Panc1 (cell line): ENCODE data around the gene GNAO1. TPM values are rescaled to one million over a fixed set of nuclear protein-coding genes. Genes with fewer than 3 reads are reported as not detected.

Source experiments
- ATAC-seq: fragments of 200-7000 bp; cut with Tn5 transposase; 2 replicates; pipeline ENCODE4 v1.9.1; 2020; ENCODE audit warnings: mild to moderate bottlenecking, moderate library complexity
- BruUV-seq: library from RNA; stranded (reverse); fragments of 400-500 nt; replicated peaks from 2 replicates; lab custom pipeline; 2021; lab: Mats Ljungman, UMichigan
- CTCF ChIA-PET: fragments of 300-600 bp; sonication (Branson Sonifier 250); formaldehyde crosslinking; loops from one replicate; lab custom pipeline; 2022; ENCODE audit warnings: antibody characterized with exemption; lab: Charles Lee
- POLR2A ChIA-PET: fragments of 300-600 bp; sonication (Branson Sonifier 250); formaldehyde crosslinking; loops from one replicate; lab custom pipeline; 2022; ENCODE audit warnings: antibody characterized with exemption; lab: Charles Lee
- DNase-seq: peaks from one replicate; pipeline ENCODE4 v3.0.0-alpha.2; 2010; ENCODE audit warnings: low read depth, low spot score
- H3K27ac ChIP-seq: 2 replicates; pipeline ENCODE4 v1.5.1; 2011; ENCODE audit warnings: mild to moderate bottlenecking, low read length, inconsistent platforms
- H3K27me3 ChIP-seq: fragments of 200-500 bp; sonication (Bioruptor generic); 2 replicates; pipeline ENCODE4 v1.6.0; 2014; ENCODE audit warnings: low read length, inconsistent platforms; ENCODE audit not compliant: control insufficient read depth, insufficient read depth
- H3K36me3 ChIP-seq: fragments of 200-500 bp; sonication (Bioruptor generic); 2 replicates; pipeline ENCODE4 v1.5.1; 2014; ENCODE audit warnings: inconsistent platforms, mild to moderate bottlenecking, low read length, moderate library complexity; ENCODE audit not compliant: control insufficient read depth, insufficient read depth
- H3K4me1 ChIP-seq: 2 replicates; pipeline ENCODE4 v1.5.1; 2011; ENCODE audit warnings: inconsistent platforms, mild to moderate bottlenecking, low read length, moderate library complexity; ENCODE audit not compliant: control insufficient read depth, insufficient read depth
- H3K4me3 ChIP-seq, 2 experiments: 2 replicates each; pipeline ENCODE4 v1.5.1; 2011 to 2012; ENCODE audit warnings: low read depth in 2 of 2, low read length in 2 of 2, mild to moderate bottlenecking in 2 of 2, inconsistent platforms in 1 of 2, moderate library complexity in 1 of 2
- H3K9me3 ChIP-seq: fragments of 200-500 bp; sonication (Bioruptor generic); 2 replicates; pipeline ENCODE4 v1.5.1; 2014; ENCODE audit warnings: low read depth, mild to moderate bottlenecking, inconsistent platforms, low read length, moderate library complexity; ENCODE audit not compliant: control insufficient read depth, insufficient read depth
- POLR2AphosphoS5 ChIP-seq: IDR thresholded peaks from 2 replicates; pipeline ENCODE4 v1.6.1; 2012; ENCODE audit warnings: mild to moderate bottlenecking, low read depth, low read length, moderate library complexity
- SIN3A ChIP-seq: IDR thresholded peaks from 2 replicates; pipeline ENCODE4 v1.6.1; 2012; ENCODE audit warnings: low read depth, mild to moderate bottlenecking, low read length, moderate library complexity, borderline replicate concordance; ENCODE audit not compliant: insufficient read depth
- TCF7L2 ChIP-seq: IDR thresholded peaks from 2 replicates; pipeline ENCODE4 v1.6.1; 2011; ENCODE audit warnings: mild to moderate bottlenecking, low read depth, low read length, inconsistent platforms
- in situ Hi-C: cut with HindIII; loops from 2 replicates; pipeline ENCODE4 v1.10.0; 2016; ENCODE audit warnings: low sequenced_read_pairs, low pct_unique_long_range_greater_than_20kb
- intact Hi-C: fragments of 100-400 bp; cut with micrococcal nuclease; formaldehyde crosslinking; loops from one replicate; pipeline ENCODE4 v1.10.0; 2022; ENCODE audit not compliant: unreplicated experiment
- total RNA-seq: library from RNA; stranded (reverse); gene quantifications from one replicate; pipeline ENCODE4 v1.2.1, GENCODE V29; 2021; ENCODE audit not compliant: unreplicated experiment
- TF ChIP-seq, protein P1 (sequence below), 2 experiments: IDR thresholded peaks; 2 replicates each; pipeline ENCODE4 v1.6.1; 2011 to 2012; ENCODE audit warnings: low read depth in 2 of 2, control low read depth in 1 of 2, low read length in 1 of 2, mild to moderate bottlenecking in 1 of 2, moderate library complexity in 1 of 2; ENCODE audit not compliant: insufficient read depth in 1 of 2
- TF ChIP-seq, protein P2 (sequence below): fragments of 450-650 bp; IDR thresholded peaks from 2 replicates; pipeline ENCODE4 v1.5.1; 2017; ENCODE audit warnings: mild to moderate bottlenecking

The GNAO1 gene
- total RNA-seq, 1 experiment from 2014 or later, result 33.4 TPM

DNA sequence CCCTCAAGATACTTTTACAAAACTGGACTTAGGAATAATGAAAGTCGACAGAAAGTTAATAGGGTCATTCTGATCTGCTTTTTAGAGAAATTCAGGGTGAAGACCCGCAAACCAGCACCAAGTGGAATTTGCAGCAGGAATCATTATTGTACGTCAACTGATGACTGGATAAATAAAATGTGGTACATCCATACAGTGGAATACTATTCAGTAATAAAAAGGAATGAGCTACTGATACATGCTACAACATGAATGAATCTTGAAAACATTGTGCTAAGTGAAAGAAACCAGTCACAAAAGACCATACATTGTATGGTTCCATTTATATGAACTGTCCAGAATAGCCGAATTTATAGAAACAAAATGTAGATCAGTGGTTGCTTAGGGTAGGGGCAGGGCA lies 83.1 kb downstream of the GNAO1 start:
- no peaks in the 10 kb centered on the region for H3K27me3 ChIP-seq
- H3K27ac ChIP-seq, result no peak overlapping the region
- DNase-seq (no peak), ATAC-seq (no peak)
- no peak overlapping the region for H3K4me3 ChIP-seq
- no peak for TF ChIP-seq POLR2AphosphoS5
- CTCF ChIA-PET, result no interaction called here
- POLR2A ChIA-PET, result no interaction called here
- H3K4me1 ChIP-seq, result no peaks in the 10 kb centered on the region
- BruUV-seq, result no TSS peak
- no peaks in the 10 kb centered on the region for H3K9me3 ChIP-seq
- intact Hi-C loops (no loop called here), in situ Hi-C loops (no loop called here)
- no peaks in the 10 kb centered on the region for H3K36me3 ChIP-seq

DNA sequence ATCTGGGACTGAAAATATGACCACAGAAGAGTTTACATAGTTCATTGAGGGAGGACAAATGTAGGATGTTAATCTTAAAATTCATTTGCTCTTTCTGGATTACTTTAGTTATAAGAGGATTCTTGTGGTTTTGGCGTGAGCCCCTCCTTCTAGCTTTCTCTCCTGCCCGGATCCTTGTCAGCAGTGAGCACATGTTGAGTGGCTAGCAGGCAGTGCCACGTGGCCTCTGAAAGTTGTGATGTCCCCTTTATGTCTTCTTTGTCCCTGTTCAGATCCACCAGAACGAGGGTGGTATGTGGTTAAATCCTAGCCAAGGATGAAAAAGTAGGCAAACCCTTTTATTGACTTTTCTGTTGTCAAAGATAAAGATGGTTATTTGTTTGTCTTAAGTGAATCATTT lies 83.8 kb downstream of the GNAO1 start:
- intact Hi-C loops (no loop called here), in situ Hi-C loops (no loop called here)
- DNase-seq (no peak), ATAC-seq (no peak)
- H3K4me1 ChIP-seq, result no peaks in the 10 kb centered on the region
- no peaks in the 10 kb centered on the region for H3K9me3 ChIP-seq
- no TSS peak for BruUV-seq
- CTCF ChIA-PET, result no interaction called here
- H3K4me3 ChIP-seq, result no peak overlapping the region
- H3K27me3 ChIP-seq, result no peaks in the 10 kb centered on the region
- TF ChIP-seq TCF7L2, result no peak
- no peak for TF ChIP-seq SIN3A
- TF ChIP-seq, protein P1, sequence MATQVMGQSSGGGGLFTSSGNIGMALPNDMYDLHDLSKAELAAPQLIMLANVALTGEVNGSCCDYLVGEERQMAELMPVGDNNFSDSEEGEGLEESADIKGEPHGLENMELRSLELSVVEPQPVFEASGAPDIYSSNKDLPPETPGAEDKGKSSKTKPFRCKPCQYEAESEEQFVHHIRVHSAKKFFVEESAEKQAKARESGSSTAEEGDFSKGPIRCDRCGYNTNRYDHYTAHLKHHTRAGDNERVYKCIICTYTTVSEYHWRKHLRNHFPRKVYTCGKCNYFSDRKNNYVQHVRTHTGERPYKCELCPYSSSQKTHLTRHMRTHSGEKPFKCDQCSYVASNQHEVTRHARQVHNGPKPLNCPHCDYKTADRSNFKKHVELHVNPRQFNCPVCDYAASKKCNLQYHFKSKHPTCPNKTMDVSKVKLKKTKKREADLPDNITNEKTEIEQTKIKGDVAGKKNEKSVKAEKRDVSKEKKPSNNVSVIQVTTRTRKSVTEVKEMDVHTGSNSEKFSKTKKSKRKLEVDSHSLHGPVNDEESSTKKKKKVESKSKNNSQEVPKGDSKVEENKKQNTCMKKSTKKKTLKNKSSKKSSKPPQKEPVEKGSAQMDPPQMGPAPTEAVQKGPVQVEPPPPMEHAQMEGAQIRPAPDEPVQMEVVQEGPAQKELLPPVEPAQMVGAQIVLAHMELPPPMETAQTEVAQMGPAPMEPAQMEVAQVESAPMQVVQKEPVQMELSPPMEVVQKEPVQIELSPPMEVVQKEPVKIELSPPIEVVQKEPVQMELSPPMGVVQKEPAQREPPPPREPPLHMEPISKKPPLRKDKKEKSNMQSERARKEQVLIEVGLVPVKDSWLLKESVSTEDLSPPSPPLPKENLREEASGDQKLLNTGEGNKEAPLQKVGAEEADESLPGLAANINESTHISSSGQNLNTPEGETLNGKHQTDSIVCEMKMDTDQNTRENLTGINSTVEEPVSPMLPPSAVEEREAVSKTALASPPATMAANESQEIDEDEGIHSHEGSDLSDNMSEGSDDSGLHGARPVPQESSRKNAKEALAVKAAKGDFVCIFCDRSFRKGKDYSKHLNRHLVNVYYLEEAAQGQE (IDR thresholded peaks at IDR 0.05; ENCODE audit: insufficient read depth in 1 of 2, low read depth in 2 of 2, low read length in 1 of 2), result no peak
- TF ChIP-seq, protein P2, sequence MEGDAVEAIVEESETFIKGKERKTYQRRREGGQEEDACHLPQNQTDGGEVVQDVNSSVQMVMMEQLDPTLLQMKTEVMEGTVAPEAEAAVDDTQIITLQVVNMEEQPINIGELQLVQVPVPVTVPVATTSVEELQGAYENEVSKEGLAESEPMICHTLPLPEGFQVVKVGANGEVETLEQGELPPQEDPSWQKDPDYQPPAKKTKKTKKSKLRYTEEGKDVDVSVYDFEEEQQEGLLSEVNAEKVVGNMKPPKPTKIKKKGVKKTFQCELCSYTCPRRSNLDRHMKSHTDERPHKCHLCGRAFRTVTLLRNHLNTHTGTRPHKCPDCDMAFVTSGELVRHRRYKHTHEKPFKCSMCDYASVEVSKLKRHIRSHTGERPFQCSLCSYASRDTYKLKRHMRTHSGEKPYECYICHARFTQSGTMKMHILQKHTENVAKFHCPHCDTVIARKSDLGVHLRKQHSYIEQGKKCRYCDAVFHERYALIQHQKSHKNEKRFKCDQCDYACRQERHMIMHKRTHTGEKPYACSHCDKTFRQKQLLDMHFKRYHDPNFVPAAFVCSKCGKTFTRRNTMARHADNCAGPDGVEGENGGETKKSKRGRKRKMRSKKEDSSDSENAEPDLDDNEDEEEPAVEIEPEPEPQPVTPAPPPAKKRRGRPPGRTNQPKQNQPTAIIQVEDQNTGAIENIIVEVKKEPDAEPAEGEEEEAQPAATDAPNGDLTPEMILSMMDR, result no peak
- TF ChIP-seq POLR2AphosphoS5, result no peak
- POLR2A ChIA-PET, result no interaction called here
- no peaks in the 10 kb centered on the region for H3K36me3 ChIP-seq
- no peak overlapping the region for H3K27ac ChIP-seq

DNA sequence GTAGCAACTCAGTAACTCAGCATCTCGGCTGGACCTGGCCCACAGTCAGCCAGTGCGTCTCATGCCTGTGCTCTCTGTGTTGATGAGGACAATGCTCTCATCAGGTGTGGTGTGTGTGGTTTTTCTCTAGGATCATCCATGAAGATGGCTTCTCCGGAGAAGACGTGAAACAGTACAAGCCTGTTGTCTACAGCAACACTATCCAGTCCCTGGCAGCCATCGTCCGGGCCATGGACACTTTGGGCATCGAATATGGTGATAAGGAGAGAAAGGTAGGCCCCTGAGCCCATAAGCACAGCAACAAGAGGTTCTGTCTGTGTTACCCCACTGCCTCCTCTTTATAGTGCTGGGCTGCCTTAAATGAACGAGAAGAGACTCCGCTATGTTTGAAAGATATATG lies 84.5 kb downstream of the GNAO1 start:
- DNase-seq (no peak), ATAC-seq (no peak)
- H3K27me3 ChIP-seq, result no peaks in the 10 kb centered on the region
- ChIA-PET POLR2A (no interaction called here), CTCF (no interaction called here)
- no peak overlapping the region for H3K4me3 ChIP-seq
- in situ Hi-C loops (no loop called here), intact Hi-C loops (no loop called here)
- no peaks in the 10 kb centered on the region for H3K4me1 ChIP-seq
- TF ChIP-seq SIN3A (no peak), TCF7L2 (no peak), POLR2AphosphoS5 (no peak)
- TF ChIP-seq, protein P1 (IDR thresholded peaks at IDR 0.05; ENCODE audit: insufficient read depth in 1 of 2, low read depth in 2 of 2, low read length in 1 of 2), result no peak
- TF ChIP-seq, protein P2, result no peak
- H3K27ac ChIP-seq, result no peak overlapping the region
- no peaks in the 10 kb centered on the region for H3K36me3 ChIP-seq
- H3K9me3 ChIP-seq, result no peaks in the 10 kb centered on the region
- BruUV-seq, result no TSS peak
